ENCODE results near the gene NKD2. TPM values are rescaled to one million over a fixed set of nuclear protein-coding genes. Genes with fewer than 3 reads are reported as not detected.

Gene NKD2
- total RNA-seq, 1 experiment from 2014 or later: 12.8 TPM

GRCh38 chr5:976849-977751, 31.5 kb upstream of the NKD2 start:
- H3K4me3 Mint-ChIP-seq: no peak overlapping the region
- H3K36me3 Mint-ChIP-seq: no peaks in the 10 kb centered on the region
- TF ChIP-seq NR1H2 (CRISPR knock-in tag; IDR thresholded peaks at IDR 0.05) (no peak), EMX1 (CRISPR knock-in tag; IDR thresholded peaks at IDR 0.05) (no peak), KAT7 (CRISPR knock-in tag; IDR thresholded peaks at IDR 0.05; ENCODE audit: borderline replicate concordance) (no peak), AR (CRISPR knock-in tag; IDR thresholded peaks at IDR 0.05) (no peak), ERG (CRISPR knock-in tag; IDR thresholded peaks at IDR 0.05) (no peak), RORB (CRISPR knock-in tag; IDR thresholded peaks at IDR 0.05) (no peak), CDX4 (CRISPR knock-in tag; IDR thresholded peaks at IDR 0.05; ENCODE audit: borderline replicate concordance) (no peak), GABPB1 (CRISPR knock-in tag; IDR thresholded peaks at IDR 0.05) (no peak), RELA (CRISPR knock-in tag; IDR thresholded peaks at IDR 0.05; ENCODE audit: borderline replicate concordance) (no peak), CTCF (IDR thresholded peaks at IDR 0.05) (no peak), STAT6 (CRISPR knock-in tag; conservative IDR thresholded peaks at IDR 0.05; ENCODE audit: low read depth) (no peak), USF2 (CRISPR knock-in tag; IDR thresholded peaks at IDR 0.05) (no peak)
- no peak overlapping the region for H3K27ac Mint-ChIP-seq
- ChIA-PET POLR2A (no interaction called here), CTCF (interaction anchor here (0.5 to 4.2 kb wide), 6 partner anchors 11 to 53 kb away, joined by 3 to 20 read pairs (median 4); no protein-coding TSS in a partner anchor)
- DNase-seq (ENCODE audit: low spot score): no peak
- no peaks in the 10 kb centered on the region for H3K4me1 Mint-ChIP-seq
- no peaks in the 10 kb centered on the region; the same call in 1 of the 2 replicates for H3K27me3 Mint-ChIP-seq (ENCODE audit: low read depth)
- ATAC-seq: peak; percentile 73
- H3K9me3 Mint-ChIP-seq: peaks cover 6% of the 10 kb centered on the region

- H3K27ac Mint-ChIP-seq: no peak overlapping the region
- no peaks in the 10 kb centered on the region for H3K27me3 Mint-ChIP-seq (ENCODE audit: low read depth)
- H3K9me3 Mint-ChIP-seq: no peaks in the 10 kb centered on the region; the same call in 1 of the 2 replicates
- ChIA-PET POLR2A (no interaction called here), CTCF (interaction anchor here (2.9 to 4.2 kb wide), 2 partner anchors 12 to 32 kb away, joined by 8 to 20 read pairs; no protein-coding TSS in a partner anchor)
- ATAC-seq (no peak), DNase-seq (ENCODE audit: low spot score) (no peak)
- H3K36me3 Mint-ChIP-seq: no peaks in the 10 kb centered on the region
- no peak overlapping the region for H3K4me3 Mint-ChIP-seq
- TF ChIP-seq E2F4 (CRISPR knock-in tag; IDR thresholded peaks at IDR 0.05; ENCODE audit: borderline replicate concordance, low read depth): no peak
- no peak for TF ChIP-seq SP1 (CRISPR knock-in tag; conservative IDR thresholded peaks at IDR 0.05)
- no peak for TF ChIP-seq ZNF317 (CRISPR knock-in tag; IDR thresholded peaks at IDR 0.05; ENCODE audit: borderline replicate concordance, low read depth)
- TF ChIP-seq ZNF423 (CRISPR knock-in tag; IDR thresholded peaks at IDR 0.05): no peak
- TF ChIP-seq TP53 (CRISPR knock-in tag; IDR thresholded peaks at IDR 0.05): no peak
- H3K4me1 Mint-ChIP-seq: no peaks in the 10 kb centered on the region
Measured at GRCh38 chr5:978054-978453, 30.5 kb upstream of the NKD2 start.

All from WTC11 (cell line).